DOHH2 (cell line): ENCODE measurements around the gene MYL11.

Experiments
- H3F3A ChIP-seq: fragments of 200-600 bp; sonication (generic), shearing (Covaris generic); 2 replicates; pipeline ENCODE4 v1.6.0; 2016; ENCODE audit warnings: antibody characterized with exemption, mild to moderate bottlenecking; ENCODE audit not compliant: control insufficient read depth, insufficient read depth
- H3K27ac ChIP-seq: fragments of 200-600 bp; sonication (generic); 2 replicates; pipeline ENCODE4 v1.5.1; 2014; ENCODE audit warnings: low read depth, mild to moderate bottlenecking, low read length, moderate library complexity
- H3K27me3 ChIP-seq: fragments of 200-600 bp; sonication (generic); 2 replicates; pipeline ENCODE4 v1.6.1; 2014; ENCODE audit warnings: mild to moderate bottlenecking, low read length, mixed read lengths; ENCODE audit not compliant: control insufficient read depth
- H3K36me3 ChIP-seq: fragments of 200-600 bp; sonication (generic); 2 replicates; pipeline ENCODE4 v1.6.1; 2014; ENCODE audit warnings: mild to moderate bottlenecking, low read length, moderate library complexity, mixed read lengths; ENCODE audit not compliant: control insufficient read depth
- H3K4me1 ChIP-seq: fragments of 200-600 bp; sonication (generic); 2 replicates; pipeline ENCODE4 v1.6.1; 2014; ENCODE audit warnings: mild to moderate bottlenecking, low read length, mixed read lengths; ENCODE audit not compliant: control insufficient read depth
- H3K4me2 ChIP-seq: fragments of 200-600 bp; sonication (generic); 2 replicates; pipeline ENCODE4 v1.6.0; 2014; ENCODE audit warnings: mild to moderate bottlenecking, low read length, moderate library complexity
- H3K4me3 ChIP-seq: fragments of 200-600 bp; sonication (generic); 2 replicates; pipeline ENCODE4 v1.5.1; 2014; ENCODE audit warnings: mild to moderate bottlenecking, low read length, mixed read lengths
- H3K79me2 ChIP-seq: fragments of 200-600 bp; sonication (generic); 2 replicates; pipeline ENCODE4 v1.6.1; 2014; ENCODE audit warnings: mild to moderate bottlenecking, low read length, mixed read lengths; ENCODE audit not compliant: control insufficient read depth
- H3K9me2 ChIP-seq: fragments of 200-600 bp; sonication (generic); replicated peaks from 2 replicates; pipeline ENCODE4 v1.6.1; 2014; ENCODE audit warnings: mild to moderate bottlenecking, low read length, mixed read lengths; ENCODE audit not compliant: control insufficient read depth
- H3K9me3 ChIP-seq: fragments of 200-600 bp; sonication (generic); 2 replicates; pipeline ENCODE4 v1.6.1; 2014; ENCODE audit warnings: antibody characterized with exemption, low read length, mixed read lengths; ENCODE audit not compliant: control insufficient read depth, insufficient read depth
- H4K20me1 ChIP-seq: fragments of 200-600 bp; sonication (generic); 2 replicates; pipeline ENCODE4 v1.6.0; 2014; ENCODE audit warnings: low read depth, mild to moderate bottlenecking, antibody characterized with exemption, low read length, moderate library complexity; ENCODE audit not compliant: control insufficient read depth, insufficient read depth
- CTCF ChIP-seq: fragments of 200-600 bp; sonication (generic); IDR thresholded peaks from one replicate; pipeline ENCODE4 v1.5.1; 2014; ENCODE audit warnings: antibody characterized with exemption, mild to moderate bottlenecking, low read depth, low read length; ENCODE audit not compliant: poor library complexity, severe bottlenecking
- EZH2phosphoT487 ChIP-seq: fragments of 200-600 bp; sonication (generic); IDR thresholded peaks from 2 replicates; pipeline ENCODE4 v1.6.1; 2017; ENCODE audit warnings: borderline replicate concordance, mild to moderate bottlenecking, antibody characterized with exemption, low read length, moderate library complexity, mixed read lengths

MYL11 gene

GRCh38 chr16:30346286-30346685 is 28.3 kb upstream of the MYL11 start:
- Histone ChIP-seq H3K9me2 (no peaks in the 10 kb centered on the region), H3K27ac (no peak overlapping the region)

GRCh38 chr16:30348113-30348512 is 26.5 kb upstream of the MYL11 start:
- no peak overlapping the region for H3K4me3 ChIP-seq
- no peaks in the 10 kb centered on the region for H4K20me1 ChIP-seq
- no peaks in the 10 kb centered on the region for H3K27me3 ChIP-seq
- no peaks in the 10 kb centered on the region for H3K9me3 ChIP-seq
- peaks cover 38% of the 10 kb centered on the region for H3F3A ChIP-seq
- peaks cover 29% of the 10 kb centered on the region for H3K79me2 ChIP-seq
- H3K4me2 ChIP-seq = no peak overlapping the region
- peaks cover 72% of the 10 kb centered on the region for H3K4me1 ChIP-seq
- TF ChIP-seq EZH2phosphoT487 (no peak), CTCF (no peak)
- H3K36me3 ChIP-seq = peaks cover 46% of the 10 kb centered on the region
- no peaks in the 10 kb centered on the region for H3K9me2 ChIP-seq
- peak overlapping the region; percentile 18 for H3K27ac ChIP-seq

More at GRCh38 chr16:30346286-30346685, 28.3 kb upstream of the MYL11 start:
- no peak overlapping the region for H3K4me3 ChIP-seq
- H3K4me2 ChIP-seq = no peak overlapping the region
- peaks cover 33% of the 10 kb centered on the region for H3F3A ChIP-seq
- no peaks in the 10 kb centered on the region for H3K27me3 ChIP-seq
- H3K4me1 ChIP-seq = peaks cover 71% of the 10 kb centered on the region
- peaks cover 24% of the 10 kb centered on the region for H3K79me2 ChIP-seq
- TF ChIP-seq CTCF (no peak), EZH2phosphoT487 (no peak)
- H3K9me3 ChIP-seq = no peaks in the 10 kb centered on the region
- H3K36me3 ChIP-seq = peaks cover 27% of the 10 kb centered on the region
- H4K20me1 ChIP-seq = no peaks in the 10 kb centered on the region

- peaks cover 72% of the 10 kb centered on the region for H3K4me1 ChIP-seq
- no peaks in the 10 kb centered on the region for H3K27me3 ChIP-seq
- H3K36me3 ChIP-seq = peaks cover 54% of the 10 kb centered on the region
- H4K20me1 ChIP-seq = no peaks in the 10 kb centered on the region
- TF ChIP-seq CTCF (no peak), EZH2phosphoT487 (no peak)
- H3F3A ChIP-seq = peaks cover 38% of the 10 kb centered on the region
- H3K9me2 ChIP-seq = no peaks in the 10 kb centered on the region
- peak overlapping the region; percentile 78 for H3K4me2 ChIP-seq
- no peaks in the 10 kb centered on the region for H3K9me3 ChIP-seq
- H3K79me2 ChIP-seq = peaks cover 36% of the 10 kb centered on the region
- peak overlapping the region; percentile 93 for H3K27ac ChIP-seq
- peak overlapping the region; percentile 57 for H3K4me3 ChIP-seq
These were observed 25.7 kb upstream of the MYL11 start for GRCh38 chr16:30348929-30349328.
